Measurements from ENCODE around the gene NECAB3. TPM values are rescaled to one million over a fixed set of nuclear protein-coding genes. Genes with fewer than 3 reads are reported as not detected.
"Not testable (repeated sequence)": the region's sequence is repeated elsewhere in the genome, so short reads cannot be mapped to it uniquely, and the experiment has no call there.

NECAB3 gene
- total RNA-seq, 4 donors from 2014 or later = 12.6 to 25.9 (median 19.1) TPM

DNA sequence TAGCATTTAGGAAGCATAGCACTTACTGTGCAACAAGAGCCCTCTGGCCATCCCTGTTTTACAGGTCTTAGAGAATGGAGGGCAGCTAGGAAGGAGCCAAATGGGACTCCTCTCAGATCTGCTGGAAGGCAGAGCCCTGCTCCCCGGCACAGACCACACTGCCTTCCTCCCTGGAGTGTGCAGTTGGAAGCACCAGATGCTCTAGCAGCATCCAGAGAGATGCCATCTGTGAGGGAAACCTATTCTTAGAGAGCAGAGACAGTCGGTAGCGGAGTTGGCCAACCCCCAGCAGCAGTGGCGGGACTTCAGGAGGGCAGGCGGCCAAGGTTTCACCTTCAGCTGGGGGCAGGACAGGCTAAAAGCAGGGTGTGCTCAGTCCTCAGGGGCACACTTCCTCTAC is 28.6 kb upstream of the NECAB3 start:
- H3K9me3 ChIP-seq = no peaks in the 10 kb centered on the region
- intact Hi-C loops (cut with DNase I) = no loop called here
- TF ChIP-seq, protein P1, sequence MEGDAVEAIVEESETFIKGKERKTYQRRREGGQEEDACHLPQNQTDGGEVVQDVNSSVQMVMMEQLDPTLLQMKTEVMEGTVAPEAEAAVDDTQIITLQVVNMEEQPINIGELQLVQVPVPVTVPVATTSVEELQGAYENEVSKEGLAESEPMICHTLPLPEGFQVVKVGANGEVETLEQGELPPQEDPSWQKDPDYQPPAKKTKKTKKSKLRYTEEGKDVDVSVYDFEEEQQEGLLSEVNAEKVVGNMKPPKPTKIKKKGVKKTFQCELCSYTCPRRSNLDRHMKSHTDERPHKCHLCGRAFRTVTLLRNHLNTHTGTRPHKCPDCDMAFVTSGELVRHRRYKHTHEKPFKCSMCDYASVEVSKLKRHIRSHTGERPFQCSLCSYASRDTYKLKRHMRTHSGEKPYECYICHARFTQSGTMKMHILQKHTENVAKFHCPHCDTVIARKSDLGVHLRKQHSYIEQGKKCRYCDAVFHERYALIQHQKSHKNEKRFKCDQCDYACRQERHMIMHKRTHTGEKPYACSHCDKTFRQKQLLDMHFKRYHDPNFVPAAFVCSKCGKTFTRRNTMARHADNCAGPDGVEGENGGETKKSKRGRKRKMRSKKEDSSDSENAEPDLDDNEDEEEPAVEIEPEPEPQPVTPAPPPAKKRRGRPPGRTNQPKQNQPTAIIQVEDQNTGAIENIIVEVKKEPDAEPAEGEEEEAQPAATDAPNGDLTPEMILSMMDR (IDR thresholded peaks at IDR 0.05) = no peak
- no peak for TF ChIP-seq POLR2A (IDR thresholded peaks at IDR 0.05)
- no peaks in the 10 kb centered on the region for H3K27me3 ChIP-seq
- 56 to 66% methylated on average over 3 to 5 of the region's 5 CpGs for WGBS, 2 donors
- no peak overlapping the region for H3K4me3 ChIP-seq
- H3K36me3 ChIP-seq = peaks cover 0 to 22% (median 0%) of the 10 kb centered on the region in 3 donors
- H3K4me1 ChIP-seq = peaks cover 0 to 6% (median 0%) of the 10 kb centered on the region in 3 donors
- no peak overlapping the region for H3K27ac ChIP-seq
- no peak for DNase-seq

GRCh38 chr20:33701629-33702450 is 27.6 kb upstream of the NECAB3 start:
- peaks cover 0 to 12% (median 0%) of the 10 kb centered on the region in 3 donors for H3K36me3 ChIP-seq
- no peak overlapping the region for H3K27ac ChIP-seq

GRCh38 chr20:33700696-33701441 is 26.6 kb upstream of the NECAB3 start:
- H3K9me3 ChIP-seq; intact Hi-C loops (cut with DNase I); H3K27me3 ChIP-seq; H3K27ac ChIP-seq; DNase-seq; H3K4me3 ChIP-seq; H3K36me3 ChIP-seq: not testable (repeated sequence)
- WGBS, 2 donors = 95 to 96% methylated on average over 7 to 20 of the region's 45 CpGs
- H3K4me1 ChIP-seq = peaks cover 0 to 24% (median 0%) of the 10 kb centered on the region in 3 donors

More at GRCh38 chr20:33701629-33702450, 27.6 kb upstream of the NECAB3 start:
- no peaks in the 10 kb centered on the region for H3K27me3 ChIP-seq
- H3K4me3 ChIP-seq = no peak overlapping the region
- no peak for DNase-seq
- intact Hi-C loops (cut with DNase I) = no loop called here
- TF ChIP-seq, protein P1 (IDR thresholded peaks at IDR 0.05) = no peak
- no peak for TF ChIP-seq POLR2A (IDR thresholded peaks at IDR 0.05)
- WGBS, 2 donors = 59 to 90% methylated on average over 3 to 5 of the region's 27 CpGs
- H3K4me1 ChIP-seq = peaks cover 0 to 15% (median 0%) of the 10 kb centered on the region in 3 donors
- H3K9me3 ChIP-seq = no peaks in the 10 kb centered on the region

GRCh38 chr20:33698966-33699365 is 24.7 kb upstream of the NECAB3 start:
- WGBS, 2 donors = no CpG with 5 or more reads among the region's 27 CpGs
- H3K9me3 ChIP-seq; H3K4me3 ChIP-seq; H3K27me3 ChIP-seq; intact Hi-C loops (cut with DNase I); H3K27ac ChIP-seq; H3K36me3 ChIP-seq; DNase-seq: not testable (repeated sequence)
- H3K4me1 ChIP-seq = peaks cover 0 to 34% (median 0%) of the 10 kb centered on the region in 3 donors

GRCh38 chr20:33697129-33697528 is 22.9 kb upstream of the NECAB3 start:
- Histone ChIP-seq H3K4me3 (no peak overlapping the region), H3K27me3 (no peaks in the 10 kb centered on the region), H3K36me3 (no peaks in the 10 kb centered on the region), H3K27ac (peak overlapping the region in 3 of 4 donors; percentile 23 to 70 (median 27)), H3K9me3 (no peaks in the 10 kb centered on the region), H3K4me1 (peaks cover 0 to 33% (median 0%) of the 10 kb centered on the region in 3 donors)
- intact Hi-C loops (cut with DNase I) = no loop called here
- no peak for TF ChIP-seq POLR2A (IDR thresholded peaks at IDR 0.05)
- TF ChIP-seq, protein P1 (IDR thresholded peaks at IDR 0.05) = no peak
- 41 to 63% methylated on average over 7 to 8 of the region's 8 CpGs for WGBS, 2 donors
- DNase-seq = no peak

DNA sequence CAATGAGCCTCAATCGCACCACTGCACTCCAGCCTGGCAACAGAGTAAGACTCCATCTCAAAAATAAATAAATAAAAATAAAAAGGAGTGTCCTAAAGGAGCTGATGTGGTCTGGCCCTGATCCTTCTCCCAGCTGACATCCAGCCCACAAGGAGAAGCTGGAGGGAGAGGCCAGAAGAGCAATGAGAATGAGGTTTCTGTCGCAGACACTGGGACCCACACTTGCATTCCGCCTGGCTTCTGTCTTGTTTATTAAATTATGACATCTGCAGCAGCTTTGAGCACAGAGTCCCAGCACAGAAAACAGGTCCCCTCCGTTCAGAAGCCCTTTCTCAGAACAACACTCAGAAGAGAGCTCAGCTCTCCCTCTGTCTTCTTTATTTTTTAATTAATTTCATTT is 22.2 kb upstream of the NECAB3 start:
- no peak for TF ChIP-seq POLR2A (IDR thresholded peaks at IDR 0.05)
- TF ChIP-seq, protein P1 (IDR thresholded peaks at IDR 0.05) = no peak
- no peaks in the 10 kb centered on the region for H3K36me3 ChIP-seq
- no peak for DNase-seq
- 69 to 78% methylated on average over 4 of the region's 4 CpGs for WGBS, 2 donors
- no peak overlapping the region for H3K4me3 ChIP-seq
- H3K4me1 ChIP-seq = peaks cover 0 to 33% (median 0%) of the 10 kb centered on the region in 3 donors
- no peaks in the 10 kb centered on the region for H3K27me3 ChIP-seq
- intact Hi-C loops (cut with DNase I) = no loop called here
- peak overlapping the region in 2 of 4 donors; percentile 23 for H3K27ac ChIP-seq
- H3K9me3 ChIP-seq = no peaks in the 10 kb centered on the region

Measured in esophagus squamous epithelium (tissue), 5 donors.